Hepatocyte (in vitro differentiated cells): ENCODE measurements around the gene NHERF1.

Experiments used
- CTCF ChIP-seq: fragments of 200-600 bp; sonication (generic); IDR thresholded peaks from 2 replicates; pipeline ENCODE4 v1.5.1; 2016; ENCODE audit warnings: antibody characterized with exemption, mild to moderate bottlenecking; ENCODE audit not compliant: poor library complexity
- EZH2 ChIP-seq: fragments of 200-600 bp; sonication (generic); IDR thresholded peaks from 2 replicates; pipeline ENCODE4 v1.6.1; 2016; ENCODE audit warnings: antibody characterized with exemption, mild to moderate bottlenecking, borderline replicate concordance
- EZH2phosphoT487 ChIP-seq: fragments of 200-600 bp; sonication (generic); IDR thresholded peaks from one replicate; pipeline ENCODE4 v1.6.1; 2018; ENCODE audit warnings: antibody characterized with exemption, mild to moderate bottlenecking, low read depth, moderate library complexity; ENCODE audit not compliant: unreplicated experiment, severe bottlenecking

- TF ChIP-seq EZH2 (no peak), CTCF (no peak), EZH2phosphoT487 (no peak)
Observed at GRCh38 chr17:74699236-74699635, 49.2 kb upstream of the NHERF1 start.
